ENCODE measurements around the gene DLGAP4.

DNA sequence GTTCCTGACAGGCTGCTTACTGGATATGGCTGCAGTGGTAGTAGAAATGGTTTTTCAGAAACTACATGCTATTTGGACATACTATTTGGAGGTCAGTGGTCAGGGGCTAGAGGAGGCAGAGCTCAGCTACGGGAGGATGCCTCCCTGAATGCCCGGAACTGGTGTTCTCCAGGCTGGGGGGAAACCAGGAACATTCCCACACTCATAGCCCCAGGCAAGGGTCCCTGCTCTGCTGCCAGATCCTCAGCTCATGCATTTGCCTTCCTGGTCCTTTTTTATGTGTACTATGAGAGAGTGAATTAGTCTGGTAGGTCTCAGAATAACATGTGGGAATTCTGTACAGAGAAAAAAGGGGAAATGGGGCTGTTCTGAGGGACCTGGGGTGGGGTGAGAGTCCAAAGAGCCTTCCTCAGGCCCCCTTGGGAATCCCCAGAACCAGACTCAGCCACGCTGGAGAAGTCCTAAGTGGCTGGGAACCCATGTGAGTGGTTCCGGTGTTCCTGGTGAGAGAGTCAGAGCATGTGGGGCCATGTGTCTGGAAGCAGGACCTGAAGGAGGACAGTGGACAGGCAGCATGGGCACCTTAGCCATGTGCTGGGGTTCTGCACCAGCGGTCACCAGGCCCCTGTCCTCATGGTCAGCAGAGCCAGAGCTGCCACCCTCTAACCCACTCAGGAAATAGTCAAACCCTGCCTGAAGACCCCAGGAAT, 177.2 kb downstream of the DLGAP4 start:
- no peak for TF ChIP-seq SRF (CRISPR knock-in tag; IDR thresholded peaks at IDR 0.05)
- no peak for TF ChIP-seq TAF1 (IDR thresholded peaks at IDR 0.05; ENCODE audit: control insufficient read depth, extremely low read depth, insufficient read depth, low read length, severe bottlenecking)
- no peak for TF ChIP-seq SMAD3 (CRISPR knock-in tag; conservative IDR thresholded peaks at IDR 0.05)
- no peak for TF ChIP-seq ZNF507 (tag; conservative IDR thresholded peaks at IDR 0.05)
- TF ChIP-seq, protein P1, sequence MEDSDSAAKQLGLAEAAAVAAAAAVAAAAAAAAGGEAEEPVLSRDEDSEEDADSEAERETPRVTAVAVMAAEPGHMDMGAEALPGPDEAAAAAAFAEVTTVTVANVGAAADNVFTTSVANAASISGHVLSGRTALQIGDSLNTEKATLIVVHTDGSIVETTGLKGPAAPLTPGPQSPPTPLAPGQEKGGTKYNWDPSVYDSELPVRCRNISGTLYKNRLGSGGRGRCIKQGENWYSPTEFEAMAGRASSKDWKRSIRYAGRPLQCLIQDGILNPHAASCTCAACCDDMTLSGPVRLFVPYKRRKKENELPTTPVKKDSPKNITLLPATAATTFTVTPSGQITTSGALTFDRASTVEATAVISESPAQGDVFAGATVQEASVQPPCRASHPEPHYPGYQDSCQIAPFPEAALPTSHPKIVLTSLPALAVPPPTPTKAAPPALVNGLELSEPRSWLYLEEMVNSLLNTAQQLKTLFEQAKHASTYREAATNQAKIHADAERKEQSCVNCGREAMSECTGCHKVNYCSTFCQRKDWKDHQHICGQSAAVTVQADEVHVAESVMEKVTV (CRISPR knock-in tag; IDR thresholded peaks at IDR 0.05) = no peak
- TF ChIP-seq JUND (IDR thresholded peaks at IDR 0.05; ENCODE audit: borderline replicate concordance, low read depth, low read length) = no peak
- TF ChIP-seq JUND (tag; IDR thresholded peaks at IDR 0.05; ENCODE audit: borderline replicate concordance, low read depth, low read length) = no peak
- no peak for TF ChIP-seq ZNF282 (CRISPR knock-in tag; IDR thresholded peaks at IDR 0.05)
- no peak for TF ChIP-seq ZSCAN29 (IDR thresholded peaks at IDR 0.05)
- TF ChIP-seq ZBTB33 (CRISPR knock-in tag; IDR thresholded peaks at IDR 0.05) = no peak
- TF ChIP-seq CHD2 (IDR thresholded peaks at IDR 0.05; ENCODE audit: low read depth, low read length) = no peak
- TF ChIP-seq POLR2AphosphoS5 (IDR thresholded peaks at IDR 0.05; ENCODE audit: control insufficient read depth, insufficient read depth, low read depth, low read length) = no peak

All from K562 (cell line).